Measurements from ENCODE around the gene RPH3AL.

DNA sequence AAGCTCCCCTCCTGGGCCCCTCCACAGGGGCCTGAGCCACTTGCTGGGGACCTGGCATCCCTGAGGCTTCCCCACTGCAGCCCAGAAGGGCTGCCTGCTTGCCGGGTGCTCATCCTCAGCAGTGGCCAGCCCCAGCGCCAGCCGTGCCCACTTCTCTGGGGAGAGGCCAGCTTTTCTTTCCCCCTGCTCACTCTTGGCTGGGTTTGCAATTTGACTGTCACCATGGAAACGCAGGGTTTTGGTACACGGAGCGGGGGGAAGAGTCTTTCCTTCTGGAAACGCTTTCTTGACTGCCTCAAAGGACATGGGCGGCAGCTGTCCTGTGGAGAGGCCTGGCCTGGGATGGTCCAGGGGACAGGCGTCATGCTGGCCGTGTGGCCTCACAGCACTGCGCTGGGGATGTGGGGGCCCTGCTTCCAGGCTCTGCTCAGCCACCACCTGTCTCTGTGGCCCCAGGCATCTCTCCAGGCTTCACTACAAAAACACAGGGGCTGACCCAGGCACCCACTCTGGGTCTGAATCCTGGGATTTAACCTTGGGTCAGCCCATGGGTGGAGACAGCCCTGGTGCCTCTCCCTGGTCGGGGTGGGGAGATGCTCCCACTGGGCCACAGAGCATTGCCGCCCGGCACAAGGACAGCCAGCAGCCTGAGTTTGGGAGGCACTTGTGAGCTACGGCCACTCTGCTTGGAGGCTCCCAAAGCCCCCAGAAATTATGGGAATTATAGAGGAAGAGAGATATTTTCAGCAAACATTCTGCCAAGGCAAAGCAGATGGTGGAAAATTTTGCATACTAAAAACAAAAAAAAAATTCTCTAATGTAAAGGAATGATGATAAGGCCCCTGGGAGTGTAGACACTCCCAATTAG lies 125.3 kb downstream of the RPH3AL start:
- TF ChIP-seq TAF1 (IDR thresholded peaks at IDR 0.05; ENCODE audit: borderline replicate concordance, low read depth, low read length) (no peak), POLR2A (IDR thresholded peaks at IDR 0.05; ENCODE audit: low read depth, low read length) (no peak), POLR2AphosphoS5 (IDR thresholded peaks at IDR 0.05; ENCODE audit: low read depth, low read length) (no peak)

Data from GM12892 (cell line).